K562 (cell line): Measurements from ENCODE around the gene PIP5KL1. TPM values are rescaled to one million over a fixed set of nuclear protein-coding genes. Genes with fewer than 3 reads are reported as not detected.

ENCODE experiments used
- BRF1 ChIP-seq: IDR thresholded peaks from 3 replicates; pipeline ENCODE4 v1.6.1; 2011; ENCODE audit warnings: borderline replicate concordance, mild to moderate bottlenecking; ENCODE audit not compliant: insufficient read length; ENCODE audit errors: extremely low read depth
- BRF2 ChIP-seq: IDR thresholded peaks from 3 replicates; pipeline ENCODE4 v1.6.1; 2011; ENCODE audit warnings: borderline replicate concordance, mild to moderate bottlenecking; ENCODE audit not compliant: insufficient read length, insufficient read depth
- CBX1 ChIP-seq: sonication (generic); IDR thresholded peaks from 2 replicates; pipeline ENCODE4 v1.6.1; 2016; ENCODE audit warnings: antibody characterized with exemption, low read depth, mild to moderate bottlenecking
- CEBPG ChIP-seq, 3 experiments: fragments of 200-800 bp in 1 of 3; sonication (Bioruptor generic) in 1 of 3; sonication (generic) in 1 of 3; formaldehyde crosslinking in 1 of 3; IDR thresholded peaks in 2 of 3; conservative IDR thresholded peaks in 1 of 3; 2 replicates each; pipeline versions ENCODE4 v1.6.1 to v1.8.0; 2016 to 2022; ENCODE audit warnings: missing compliant biosample characterization in 2 of 3, missing genetic modification characterization in 2 of 3, mild to moderate bottlenecking in 1 of 3, missing genetic modification reagents in 1 of 3
- GTF2A2 ChIP-seq: IDR thresholded peaks from 2 replicates; pipeline ENCODE4 v1.6.1; 2016; ENCODE audit warnings: mild to moderate bottlenecking, missing genetic modification characterization, missing compliant biosample characterization
- HMGN3 ChIP-seq: IDR thresholded peaks from 2 replicates; pipeline ENCODE4 v1.6.1; 2011; ENCODE audit warnings: borderline replicate concordance, low read depth, mild to moderate bottlenecking, mixed read lengths, low read length; ENCODE audit not compliant: insufficient read length; ENCODE audit errors: extremely low read depth
- ID3 ChIP-seq, 2 experiments: fragments of 250-450 bp in 1 of 2; fragments of 450-650 bp in 1 of 2; sonication (Bioruptor Pico) in 1 of 2; IDR thresholded peaks; 2 replicates each; pipeline versions ENCODE4 v1.6.1 to v1.8.0; 2016 to 2021; ENCODE audit warnings: mild to moderate bottlenecking in 2 of 2, moderate library complexity in 2 of 2, missing compliant biosample characterization in 1 of 2, missing genetic modification characterization in 1 of 2
- L3MBTL2 ChIP-seq: fragments of 450-650 bp; IDR thresholded peaks from 2 replicates; pipeline ENCODE4 v1.6.1; 2016; ENCODE audit warnings: mild to moderate bottlenecking, moderate library complexity
- PHB2 ChIP-seq: fragments of 450-650 bp; IDR thresholded peaks from 2 replicates; pipeline ENCODE4 v1.6.1; 2017; ENCODE audit warnings: low read depth
- PHTF2 ChIP-seq: fragments of 250-450 bp; sonication (Bioruptor Pico); IDR thresholded peaks from 2 replicates; pipeline ENCODE4 v1.5.0; 2021; ENCODE audit warnings: mild to moderate bottlenecking
- SREBF2 ChIP-seq: sonication (generic); formaldehyde crosslinking; IDR thresholded peaks from 2 replicates; pipeline ENCODE4 v1.4.0; 2020; ENCODE audit warnings: mild to moderate bottlenecking, missing genetic modification reagents
- USF2 ChIP-seq: sonication (generic); formaldehyde crosslinking; IDR thresholded peaks from 2 replicates; pipeline ENCODE4 v1.5.0; 2020; ENCODE audit warnings: missing genetic modification reagents
- XRCC3 ChIP-seq: fragments of 450-650 bp; IDR thresholded peaks from 2 replicates; pipeline ENCODE4 v1.6.1; 2017; ENCODE audit warnings: mild to moderate bottlenecking, moderate library complexity
- ZBTB49 ChIP-seq: sonication (generic); formaldehyde crosslinking; IDR thresholded peaks from 2 replicates; pipeline ENCODE4 v1.8.0; 2022; ENCODE audit warnings: missing genetic modification reagents, mild to moderate bottlenecking, borderline replicate concordance
- ZKSCAN8 ChIP-seq: fragments of 200-800 bp; sonication (Bioruptor generic); IDR thresholded peaks from 2 replicates; pipeline ENCODE4 v1.6.1; 2016; ENCODE audit warnings: missing genetic modification characterization, missing compliant biosample characterization
- ZNF518B ChIP-seq: fragments of 250-450 bp; sonication (Bioruptor Pico); IDR thresholded peaks from 2 replicates; pipeline ENCODE4 v1.5.0; 2021; ENCODE audit warnings: mild to moderate bottlenecking, moderate library complexity
- ZNF551 ChIP-seq: fragments of 250-450 bp; sonication (Bioruptor Pico); IDR thresholded peaks from 2 replicates; pipeline ENCODE4 v1.5.0; 2021; ENCODE audit warnings: mild to moderate bottlenecking, moderate library complexity
- ZNF717 ChIP-seq: fragments of 250-450 bp; sonication (Bioruptor Pico); IDR thresholded peaks from 2 replicates; pipeline ENCODE4 v1.5.0; 2021
- polyA plus RNA-seq, 8 experiments: library from polyadenylated mRNA; depleted of rRNA in 4 of 8; stranded (reverse) in 5 of 8; unstranded in 3 of 8; fragments of >200 nt; fragmentation: Nextera tagmentation in 2 of 8; fragmentation: Illumina TruSeq in 1 of 8; extraction: Ambion mirVana in 2 of 8; extraction: Trizol in 1 of 8; gene quantifications; 2 replicates each; pipeline versions ENCODE4 v1.2.1 to v1.2.3, GENCODE V29; 2011 to 2014; ENCODE audit warnings: inconsistent platforms in 1 of 8, missing spikeins in 1 of 8
- total RNA-seq, 7 experiments: library from RNA; depleted of rRNA in 6 of 7; stranded (reverse); fragments of >200 nt in 6 of 7; fragmentation: Illumina TruSeq in 2 of 7; extraction: Trizol in 2 of 7; gene quantifications; 2 replicates each; pipeline versions ENCODE4 v1.2.1 to v1.2.3, GENCODE V29; 2011 to 2021; ENCODE audit warnings: low replicate concordance in 1 of 7

PIP5KL1 gene
- total and polyA plus RNA-seq, 9 of the 15 experiments (the other 6 are each of a cell fraction or from before 2014, with no cell fraction given): 0.18 to 4.8 (median 1.2) TPM

GRCh38 chr9:127979333-127980059, 48.9 kb upstream of the PIP5KL1 start (continued):
- TF ChIP-seq BRF2 (no peak), PHB2 (no peak), ZNF717 (CRISPR knock-in tag) (no peak), L3MBTL2 (no peak), USF2 (CRISPR knock-in tag) (no peak), ZNF518B (CRISPR knock-in tag) (no peak), HMGN3 (no peak), CEBPG (CRISPR knock-in tag; IDR thresholded peaks at IDR 0.05) (0 out of 2 replicates have a peak, but pooled peaks have one; percentile 34), CEBPG (tag; conservative IDR thresholded peaks at IDR 0.05 in 1 of 2, IDR thresholded peaks at IDR 0.05 in 1 of 2) (no peak), ZKSCAN8 (CRISPR knock-in tag) (no peak), GTF2A2 (tag) (no peak), PHTF2 (no peak), BRF1 (no peak), SREBF2 (CRISPR knock-in tag) (no peak), ID3 (CRISPR knock-in tag; IDR thresholded peaks at IDR 0.05) (no peak), ID3 (tag; IDR thresholded peaks at IDR 0.05) (no peak), ZNF551 (CRISPR knock-in tag) (no peak), ZBTB49 (CRISPR knock-in tag) (no peak), XRCC3 (no peak), CBX1 (no peak)
